Panc1 (cell line): ENCODE results near the gene ECEL1.

ENCODE experiments used
- CTCF ChIP-seq: fragments of 450-650 bp; IDR thresholded peaks from 2 replicates; pipeline ENCODE4 v1.5.1; 2017; ENCODE audit warnings: mild to moderate bottlenecking
- POLR2AphosphoS5 ChIP-seq: IDR thresholded peaks from 2 replicates; pipeline ENCODE4 v1.6.1; 2012; ENCODE audit warnings: mild to moderate bottlenecking, low read depth, low read length, moderate library complexity
- TF ChIP-seq, protein P1 (sequence below), 2 experiments: IDR thresholded peaks; 2 replicates each; pipeline ENCODE4 v1.6.1; 2011 to 2012; ENCODE audit warnings: low read depth in 2 of 2, control low read depth in 1 of 2, low read length in 1 of 2, mild to moderate bottlenecking in 1 of 2, moderate library complexity in 1 of 2; ENCODE audit not compliant: insufficient read depth in 1 of 2

- TF ChIP-seq CTCF (no peak), POLR2AphosphoS5 (no peak)
- TF ChIP-seq, protein P1, sequence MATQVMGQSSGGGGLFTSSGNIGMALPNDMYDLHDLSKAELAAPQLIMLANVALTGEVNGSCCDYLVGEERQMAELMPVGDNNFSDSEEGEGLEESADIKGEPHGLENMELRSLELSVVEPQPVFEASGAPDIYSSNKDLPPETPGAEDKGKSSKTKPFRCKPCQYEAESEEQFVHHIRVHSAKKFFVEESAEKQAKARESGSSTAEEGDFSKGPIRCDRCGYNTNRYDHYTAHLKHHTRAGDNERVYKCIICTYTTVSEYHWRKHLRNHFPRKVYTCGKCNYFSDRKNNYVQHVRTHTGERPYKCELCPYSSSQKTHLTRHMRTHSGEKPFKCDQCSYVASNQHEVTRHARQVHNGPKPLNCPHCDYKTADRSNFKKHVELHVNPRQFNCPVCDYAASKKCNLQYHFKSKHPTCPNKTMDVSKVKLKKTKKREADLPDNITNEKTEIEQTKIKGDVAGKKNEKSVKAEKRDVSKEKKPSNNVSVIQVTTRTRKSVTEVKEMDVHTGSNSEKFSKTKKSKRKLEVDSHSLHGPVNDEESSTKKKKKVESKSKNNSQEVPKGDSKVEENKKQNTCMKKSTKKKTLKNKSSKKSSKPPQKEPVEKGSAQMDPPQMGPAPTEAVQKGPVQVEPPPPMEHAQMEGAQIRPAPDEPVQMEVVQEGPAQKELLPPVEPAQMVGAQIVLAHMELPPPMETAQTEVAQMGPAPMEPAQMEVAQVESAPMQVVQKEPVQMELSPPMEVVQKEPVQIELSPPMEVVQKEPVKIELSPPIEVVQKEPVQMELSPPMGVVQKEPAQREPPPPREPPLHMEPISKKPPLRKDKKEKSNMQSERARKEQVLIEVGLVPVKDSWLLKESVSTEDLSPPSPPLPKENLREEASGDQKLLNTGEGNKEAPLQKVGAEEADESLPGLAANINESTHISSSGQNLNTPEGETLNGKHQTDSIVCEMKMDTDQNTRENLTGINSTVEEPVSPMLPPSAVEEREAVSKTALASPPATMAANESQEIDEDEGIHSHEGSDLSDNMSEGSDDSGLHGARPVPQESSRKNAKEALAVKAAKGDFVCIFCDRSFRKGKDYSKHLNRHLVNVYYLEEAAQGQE (IDR thresholded peaks at IDR 0.05; ENCODE audit: insufficient read depth in 1 of 2, low read depth in 2 of 2, low read length in 1 of 2): no peak
These were observed 6.3 kb upstream of the ECEL1 start for GRCh38 chr2:232493701-232494474.
